ENCODE measurements around the gene MPP1.

DNA sequence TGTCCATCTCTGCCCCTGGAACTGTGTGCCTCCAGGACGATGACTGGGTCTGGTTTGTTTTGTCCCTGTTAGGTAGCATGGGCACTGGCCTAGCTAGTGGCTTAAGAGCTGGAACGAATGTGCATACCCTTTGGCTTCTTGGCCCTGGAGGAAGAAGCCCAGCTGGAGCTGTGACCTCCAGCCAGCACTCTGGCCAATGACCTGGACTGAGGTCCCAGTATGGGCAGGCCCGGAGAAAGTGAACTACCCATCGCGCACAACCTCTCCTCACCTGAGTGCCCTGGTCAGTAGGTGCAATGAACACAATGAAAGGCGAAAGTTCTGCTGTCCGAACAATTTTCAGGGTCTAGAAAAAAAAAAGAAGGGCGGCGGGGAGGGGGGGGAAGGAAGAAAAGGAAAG lies 24.3 kb downstream of the MPP1 start:
- TF ChIP-seq, protein P1, sequence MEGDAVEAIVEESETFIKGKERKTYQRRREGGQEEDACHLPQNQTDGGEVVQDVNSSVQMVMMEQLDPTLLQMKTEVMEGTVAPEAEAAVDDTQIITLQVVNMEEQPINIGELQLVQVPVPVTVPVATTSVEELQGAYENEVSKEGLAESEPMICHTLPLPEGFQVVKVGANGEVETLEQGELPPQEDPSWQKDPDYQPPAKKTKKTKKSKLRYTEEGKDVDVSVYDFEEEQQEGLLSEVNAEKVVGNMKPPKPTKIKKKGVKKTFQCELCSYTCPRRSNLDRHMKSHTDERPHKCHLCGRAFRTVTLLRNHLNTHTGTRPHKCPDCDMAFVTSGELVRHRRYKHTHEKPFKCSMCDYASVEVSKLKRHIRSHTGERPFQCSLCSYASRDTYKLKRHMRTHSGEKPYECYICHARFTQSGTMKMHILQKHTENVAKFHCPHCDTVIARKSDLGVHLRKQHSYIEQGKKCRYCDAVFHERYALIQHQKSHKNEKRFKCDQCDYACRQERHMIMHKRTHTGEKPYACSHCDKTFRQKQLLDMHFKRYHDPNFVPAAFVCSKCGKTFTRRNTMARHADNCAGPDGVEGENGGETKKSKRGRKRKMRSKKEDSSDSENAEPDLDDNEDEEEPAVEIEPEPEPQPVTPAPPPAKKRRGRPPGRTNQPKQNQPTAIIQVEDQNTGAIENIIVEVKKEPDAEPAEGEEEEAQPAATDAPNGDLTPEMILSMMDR (IDR thresholded peaks at IDR 0.05 in 4 of 5, conservative IDR thresholded peaks at IDR 0.05 in 1 of 5), result no peak
- TF ChIP-seq POLR2A (IDR thresholded peaks at IDR 0.05), result no peak
